Adrenal gland (tissue), 5 donors: Measurements from ENCODE around the gene NRAP.

Source experiments
- POLR2A ChIP-seq, 2 donors: fragments of 450-650 bp; IDR thresholded peaks; one replicate each; pipeline ENCODE4 v1.6.1; 2017; ENCODE audit warnings: antibody characterized with exemption in 2 of 2, mild to moderate bottlenecking in 2 of 2, moderate library complexity in 1 of 2
- TF ChIP-seq, protein P1 (sequence below), 6 experiments: fragments of 450-650 bp in 4 of 6; fragments of 200-600 bp in 2 of 6; sonication (generic) in 1 of 6; IDR thresholded peaks; 1 replicate in 5 of 6; 2 replicates in 1 of 6; pipeline versions ENCODE4 v1.5.1 to v1.8.0; 2016 to 2021; ENCODE audit warnings: antibody characterized with exemption in 6 of 6, mild to moderate bottlenecking in 2 of 6, moderate library complexity in 1 of 6
- donor health status: DM: no; HTN: no; CAD: no.

DNA sequence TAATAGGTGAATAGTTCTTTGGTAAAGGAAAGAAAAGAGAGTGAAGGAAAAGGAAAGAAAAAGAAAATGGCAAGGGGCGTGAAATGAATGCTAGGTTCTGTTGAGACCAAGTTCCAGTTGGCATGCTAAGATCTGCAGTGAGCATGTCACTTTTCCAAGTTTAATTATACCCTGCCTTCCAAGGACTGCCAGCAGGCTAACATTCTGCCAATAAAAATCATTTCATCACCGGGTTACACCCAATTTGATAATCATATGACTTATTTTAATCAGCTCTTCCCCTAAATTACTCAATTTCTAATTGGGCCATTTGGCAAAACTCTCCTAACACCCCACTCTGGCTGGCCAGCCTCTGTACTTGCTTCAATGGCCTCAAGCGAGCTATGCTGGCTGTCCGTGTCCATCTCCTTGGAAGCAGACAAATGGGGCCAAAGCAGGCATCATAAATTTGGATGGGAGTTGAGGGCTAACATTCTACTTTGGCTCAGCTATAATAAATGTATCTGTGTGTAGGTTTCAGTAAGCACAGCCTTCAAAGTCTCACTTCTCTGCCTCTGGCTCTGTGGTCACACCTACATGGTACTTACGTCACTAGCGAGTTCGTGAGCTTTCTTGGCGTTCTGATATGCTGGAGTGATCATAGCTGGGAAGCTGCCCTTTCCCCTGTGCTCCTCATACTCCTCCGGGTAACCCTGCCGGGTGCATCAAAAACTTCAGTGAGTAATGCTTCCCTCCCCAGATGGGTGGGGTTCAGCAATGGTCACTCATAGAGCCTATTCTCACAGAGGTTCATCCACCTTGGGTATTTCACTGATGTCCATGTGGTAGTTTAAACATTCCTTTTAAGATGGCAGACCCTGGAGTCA lies 17.3 kb downstream of the NRAP start:
- TF ChIP-seq, protein P1, sequence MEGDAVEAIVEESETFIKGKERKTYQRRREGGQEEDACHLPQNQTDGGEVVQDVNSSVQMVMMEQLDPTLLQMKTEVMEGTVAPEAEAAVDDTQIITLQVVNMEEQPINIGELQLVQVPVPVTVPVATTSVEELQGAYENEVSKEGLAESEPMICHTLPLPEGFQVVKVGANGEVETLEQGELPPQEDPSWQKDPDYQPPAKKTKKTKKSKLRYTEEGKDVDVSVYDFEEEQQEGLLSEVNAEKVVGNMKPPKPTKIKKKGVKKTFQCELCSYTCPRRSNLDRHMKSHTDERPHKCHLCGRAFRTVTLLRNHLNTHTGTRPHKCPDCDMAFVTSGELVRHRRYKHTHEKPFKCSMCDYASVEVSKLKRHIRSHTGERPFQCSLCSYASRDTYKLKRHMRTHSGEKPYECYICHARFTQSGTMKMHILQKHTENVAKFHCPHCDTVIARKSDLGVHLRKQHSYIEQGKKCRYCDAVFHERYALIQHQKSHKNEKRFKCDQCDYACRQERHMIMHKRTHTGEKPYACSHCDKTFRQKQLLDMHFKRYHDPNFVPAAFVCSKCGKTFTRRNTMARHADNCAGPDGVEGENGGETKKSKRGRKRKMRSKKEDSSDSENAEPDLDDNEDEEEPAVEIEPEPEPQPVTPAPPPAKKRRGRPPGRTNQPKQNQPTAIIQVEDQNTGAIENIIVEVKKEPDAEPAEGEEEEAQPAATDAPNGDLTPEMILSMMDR (IDR thresholded peaks at IDR 0.05), result no peak
- TF ChIP-seq POLR2A (IDR thresholded peaks at IDR 0.05), result no peak
